Neuronal stem cell (in vitro differentiated cells): Measurements from ENCODE around the gene PPIP5K1. TPM values are rescaled to one million over a fixed set of nuclear protein-coding genes. Genes with fewer than 3 reads are reported as not detected.

ENCODE experiments used
- DNase-seq: peaks from one replicate; pipeline ENCODE4 v3.0.0-alpha.2; 2013; ENCODE audit warnings: low spot score
- H2AFZ ChIP-seq: one replicate; pipeline ENCODE4 v1.6.1; 2013; ENCODE audit warnings: mild to moderate bottlenecking, low read length, inconsistent platforms
- H2AK5ac ChIP-seq: 2 replicates; pipeline ENCODE4 v1.6.1; 2013; ENCODE audit warnings: low read depth, mild to moderate bottlenecking, inconsistent platforms, low read length, moderate library complexity, mixed read lengths
- H2BK120ac ChIP-seq: 2 replicates; pipeline ENCODE4 v1.6.1; 2013; ENCODE audit warnings: low read depth, mild to moderate bottlenecking, inconsistent platforms, low read length, moderate library complexity, mixed read lengths
- H2BK12ac ChIP-seq: one replicate; pipeline ENCODE4 v1.6.1; 2013; ENCODE audit warnings: low read length, inconsistent platforms
- H2BK15ac ChIP-seq: 2 replicates; pipeline ENCODE4 v1.6.1; 2013; ENCODE audit warnings: mild to moderate bottlenecking, low read length, inconsistent platforms, mixed read lengths
- H2BK5ac ChIP-seq: one replicate; pipeline ENCODE4 v1.6.1; 2013; ENCODE audit warnings: inconsistent platforms, mild to moderate bottlenecking, low read length, moderate library complexity
- H3K14ac ChIP-seq: one replicate; pipeline ENCODE4 v1.6.1; 2013; ENCODE audit warnings: low read length, inconsistent platforms
- H3K18ac ChIP-seq: 2 replicates; pipeline ENCODE4 v1.6.1; 2013; ENCODE audit warnings: low read length, inconsistent platforms
- H3K23ac ChIP-seq: 2 replicates; pipeline ENCODE4 v1.6.1; 2013; ENCODE audit warnings: low read depth, mild to moderate bottlenecking, mixed read lengths, low read length, inconsistent platforms; ENCODE audit not compliant: poor library complexity
- H3K27ac ChIP-seq: replicated peaks from 3 replicates; pipeline ENCODE4 v1.5.1; 2013; ENCODE audit warnings: low read length, inconsistent platforms
- H3K27me3 ChIP-seq, 3 experiments: 2 replicates each; pipeline ENCODE4 v1.6.1; 2013; ENCODE audit warnings: low read length in 3 of 3, mild to moderate bottlenecking in 2 of 3, inconsistent platforms in 1 of 3, low read depth in 1 of 3, mixed read lengths in 1 of 3, moderate library complexity in 1 of 3; ENCODE audit not compliant: control insufficient read depth in 3 of 3, insufficient read depth in 3 of 3
- H3K36me3 ChIP-seq, 2 donors: replicated peaks in 1 of 2; 2 replicates each; pipeline ENCODE4 v1.6.1; 2013; ENCODE audit warnings: low read length in 2 of 2; ENCODE audit not compliant: control insufficient read depth in 2 of 2, insufficient read depth in 2 of 2
- H3K4ac ChIP-seq: 2 replicates; pipeline ENCODE4 v1.6.1; 2013; ENCODE audit warnings: inconsistent platforms, mild to moderate bottlenecking, low read length, moderate library complexity
- H3K4me1 ChIP-seq, 2 donors: 1 replicate in 1 of 2; 2 replicates in 1 of 2; pipeline ENCODE4 v1.6.1; 2013; ENCODE audit warnings: low read length in 2 of 2, low read depth in 1 of 2; ENCODE audit not compliant: control insufficient read depth in 2 of 2, insufficient read depth in 1 of 2
- H3K4me2 ChIP-seq: one replicate; pipeline ENCODE4 v1.6.1; 2013; ENCODE audit warnings: mild to moderate bottlenecking, low read length, inconsistent platforms; ENCODE audit not compliant: insufficient read depth, poor library complexity, severe bottlenecking
- H3K4me3 ChIP-seq, 2 donors: 2 replicates each; pipeline ENCODE4 v1.5.1; 2013; ENCODE audit warnings: low read length in 2 of 2, mild to moderate bottlenecking in 2 of 2, inconsistent platforms in 1 of 2, moderate library complexity in 1 of 2
- H3K79me1 ChIP-seq: one replicate; pipeline ENCODE4 v1.6.1; 2013; ENCODE audit warnings: low read depth, mild to moderate bottlenecking, inconsistent platforms, low read length, moderate library complexity
- H3K9ac ChIP-seq: one replicate; pipeline ENCODE4 v1.6.1; 2013; ENCODE audit warnings: mild to moderate bottlenecking, low read depth, low read length, inconsistent platforms; ENCODE audit not compliant: poor library complexity
- H3K9me3 ChIP-seq, 2 donors: replicated peaks in 1 of 2; 2 replicates each; pipeline versions ENCODE3 to v1.6.1; 2013; ENCODE audit warnings: low read length in 2 of 2, mild to moderate bottlenecking in 2 of 2, inconsistent platforms in 1 of 2, low read depth in 1 of 2, mixed read lengths in 1 of 2, moderate library complexity in 1 of 2; ENCODE audit not compliant: control insufficient read depth in 2 of 2, insufficient read depth in 1 of 2
- H4K8ac ChIP-seq: one replicate; pipeline ENCODE4 v1.6.1; 2013; ENCODE audit warnings: low read depth, mild to moderate bottlenecking, inconsistent platforms, low read length, moderate library complexity
- H4K91ac ChIP-seq: one replicate; pipeline ENCODE4 v1.6.1; 2013; ENCODE audit warnings: low read length, low read depth, mild to moderate bottlenecking, inconsistent platforms; ENCODE audit not compliant: poor library complexity
- WGBS, 2 donors: extraction: QIAGEN DNeasy Blood & Tissue Kit; methylation state at CpG; one replicate each; pipeline ENCODE4 v1.1.7; 2013; ENCODE audit warnings: missing lambda C conversion rate in 2 of 2, mixed read lengths in 1 of 2; ENCODE audit not compliant: insufficient read length in 2 of 2, insufficient replicate concordance in 1 of 2; ENCODE audit errors: extremely low coverage in 2 of 2; 5-methylcytosine and 5-hydroxymethylcytosine counted together
- small RNA-seq: library from polyadenylated mRNA; stranded (forward); fragments of <200 nt; extraction: miRNeasy Mini kit (QIAGEN cat#:217004); gene quantifications from one replicate; pipeline ENCODE3, GENCODE V24; 2013; ENCODE audit not compliant: insufficient read depth

Gene PPIP5K1

GRCh38 chr15:43487271-43487895 lies 102.6 kb downstream of the PPIP5K1 start:
- no peak for DNase-seq
- Histone ChIP-seq H3K4me2 (no peak overlapping the region), H4K91ac (no peak overlapping the region), H3K9ac (no peak overlapping the region), H4K8ac (no peak overlapping the region), H3K4ac (no peak overlapping the region), H3K36me3 (peaks cover 25 to 95% of the 10 kb centered on the region in 2 donors), H2BK12ac (no peak overlapping the region), H3K14ac (no peak overlapping the region), H3K23ac (no peak overlapping the region), H2BK5ac (no peak overlapping the region), H3K27ac (no peak overlapping the region), H2AFZ (no peak overlapping the region), H3K4me3 (no peak overlapping the region), H2BK120ac (no peak overlapping the region), H3K4me1 (peaks cover 3% of the 10 kb centered on the region in 2 donors), H3K79me1 (no peaks in the 10 kb centered on the region), H3K27me3 (no peaks in the 10 kb centered on the region), H3K18ac (no peak overlapping the region), H2BK15ac (no peak overlapping the region), H2AK5ac (no peak overlapping the region), H3K9me3 (peaks cover 1 to 6% of the 10 kb centered on the region in 2 donors)
- no CpG with 5 or more reads among the region's 6 CpGs for WGBS, 2 donors

DNA sequence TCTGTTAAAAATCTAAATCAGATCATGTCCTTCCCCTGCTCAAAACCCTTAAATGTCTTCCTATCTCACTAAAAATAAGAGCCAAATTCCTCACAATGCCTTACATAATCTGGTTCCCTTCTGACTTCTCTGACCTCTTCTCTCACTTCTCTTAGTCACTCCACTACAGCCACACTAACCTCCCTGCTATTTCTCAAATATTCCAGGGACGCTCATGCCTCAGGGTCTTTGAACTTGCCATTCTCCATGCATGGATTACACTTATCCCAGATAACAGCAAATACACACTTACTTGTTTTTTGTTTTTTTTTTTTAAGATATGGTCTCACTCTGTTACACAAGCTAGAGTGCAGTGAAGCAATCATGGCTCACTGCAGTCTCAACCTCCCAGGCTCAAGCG lies 105.6 kb downstream of the PPIP5K1 start:
- H3K4me2 ChIP-seq = no peak overlapping the region
- no peak overlapping the region for H2BK5ac ChIP-seq
- no peak overlapping the region for H4K91ac ChIP-seq
- H3K4ac ChIP-seq = no peak overlapping the region
- no peak overlapping the region for H3K27ac ChIP-seq
- no peaks in the 10 kb centered on the region for H3K27me3 ChIP-seq
- no peak overlapping the region for H3K23ac ChIP-seq
- peaks cover 1 to 6% of the 10 kb centered on the region in 2 donors for H3K9me3 ChIP-seq
- DNase-seq = no peak
- no peak overlapping the region for H2BK12ac ChIP-seq
- no peak overlapping the region for H3K14ac ChIP-seq
- H3K18ac ChIP-seq = no peak overlapping the region
- WGBS, 2 donors = no CpG with 5 or more reads among the region's 2 CpGs
- no peak overlapping the region for H3K4me3 ChIP-seq
- no peak overlapping the region for H2BK120ac ChIP-seq
- H2AFZ ChIP-seq = no peak overlapping the region
- H2BK15ac ChIP-seq = no peak overlapping the region
- H3K9ac ChIP-seq = no peak overlapping the region
- H3K4me1 ChIP-seq = no peaks in the 10 kb centered on the region
- H4K8ac ChIP-seq = no peak overlapping the region
- no peak overlapping the region for H2AK5ac ChIP-seq
- H3K79me1 ChIP-seq = no peaks in the 10 kb centered on the region
- peaks cover 25 to 91% of the 10 kb centered on the region in 2 donors for H3K36me3 ChIP-seq

Small RNAs within 50 kb of the gene (small RNA-seq; reads per million reads assigned to genes)
- gene RNU6-554P (not detected), gene RNU6-610P (not detected)
